ENCODE results near the gene NBEA. TPM values are rescaled to one million over a fixed set of nuclear protein-coding genes. Genes with fewer than 3 reads are reported as not detected.

NBEA gene
- total RNA-seq, 1 experiment from 2014 or later = 4.4 TPM

- CTCF ChIA-PET = no interaction called here
- intact Hi-C loops (cut with micrococcal nuclease) = loop anchor here (10.0 kb wide), 1 partner anchor 599 kb away; no protein-coding TSS in a partner anchor
Observed at GRCh38 chr13:35216131-35216530, 274.1 kb downstream of the NBEA start.

GRCh38 chr13:35219021-35219420, 277.0 kb downstream of the NBEA start:
- ChIA-PET CTCF (no interaction called here), POLR2A (ENCODE audit: unreplicated experiment) (interaction anchor here (0.7 kb wide), 1 partner anchor 332 kb away, joined by 3 read pairs; no protein-coding TSS in a partner anchor)
- H4K20me1 ChIP-seq (ENCODE audit: low read length) = no peaks in the 10 kb centered on the region
- no peaks in the 10 kb centered on the region for H3K27me3 ChIP-seq (ENCODE audit: low read length)
- DNase-seq (no peak), ATAC-seq (no peak)
- H3K9me2 ChIP-seq (replicated peaks; ENCODE audit: low read length) = no peaks in the 10 kb centered on the region
- no peak overlapping the region for H3K9ac ChIP-seq (ENCODE audit: low read length)
- no peaks in the 10 kb centered on the region for H3K79me2 ChIP-seq (ENCODE audit: low read length)
- no peaks in the 10 kb centered on the region for H3K36me3 ChIP-seq (ENCODE audit: low read depth, low read length)
- H3F3A ChIP-seq (ENCODE audit: low read length, unreplicated experiment) = no peaks in the 10 kb centered on the region
- no peak overlapping the region for H3K4me2 ChIP-seq (ENCODE audit: low read length)
- no peak overlapping the region for H3K27ac ChIP-seq (ENCODE audit: low read length)
- H3K9me3 ChIP-seq (ENCODE audit: low read length) = no peaks in the 10 kb centered on the region
- no peak overlapping the region for H3K4me3 ChIP-seq (ENCODE audit: low read length)
- no peak for TF ChIP-seq EZH2 (IDR thresholded peaks at IDR 0.05; ENCODE audit: low read length, unreplicated experiment)
- no peak for TF ChIP-seq EZH2phosphoT487 (IDR thresholded peaks at IDR 0.05; ENCODE audit: borderline replicate concordance, low read length)
- H3K4me1 ChIP-seq (ENCODE audit: insufficient read depth, low read length) = no peaks in the 10 kb centered on the region
- no TSS peak for BruUV-seq (replicated peaks)
- intact Hi-C loops (cut with micrococcal nuclease) = loop anchor here (10.0 kb wide), 1 partner anchor 596 kb away; no protein-coding TSS in a partner anchor
- H2AFZ ChIP-seq (ENCODE audit: low read length) = no peak overlapping the region

More at GRCh38 chr13:35216131-35216530, 274.1 kb downstream of the NBEA start:
- H3K36me3 ChIP-seq (ENCODE audit: low read depth, low read length) = no peaks in the 10 kb centered on the region
- no peak overlapping the region for H3K27ac ChIP-seq (ENCODE audit: low read length)
- no peaks in the 10 kb centered on the region for H3K9me3 ChIP-seq (ENCODE audit: low read length)
- H3K4me1 ChIP-seq (ENCODE audit: insufficient read depth, low read length) = no peaks in the 10 kb centered on the region
- H3K4me2 ChIP-seq (ENCODE audit: low read length) = no peak overlapping the region
- no peaks in the 10 kb centered on the region for H4K20me1 ChIP-seq (ENCODE audit: low read length)
- no peak overlapping the region for H3K9ac ChIP-seq (ENCODE audit: low read length)
- H3K9me2 ChIP-seq (replicated peaks; ENCODE audit: low read length) = no peaks in the 10 kb centered on the region
- BruUV-seq (replicated peaks) = no TSS peak
- no peaks in the 10 kb centered on the region for H3K27me3 ChIP-seq (ENCODE audit: low read length)
- no peak overlapping the region for H3K4me3 ChIP-seq (ENCODE audit: low read length)
- no peaks in the 10 kb centered on the region for H3F3A ChIP-seq (ENCODE audit: low read length, unreplicated experiment)
- no peak for DNase-seq
- no peak overlapping the region for H2AFZ ChIP-seq (ENCODE audit: low read length)
- no peak for ATAC-seq
- POLR2A ChIA-PET (ENCODE audit: unreplicated experiment) = no interaction called here
- TF ChIP-seq EZH2 (IDR thresholded peaks at IDR 0.05; ENCODE audit: low read length, unreplicated experiment) (no peak), EZH2phosphoT487 (IDR thresholded peaks at IDR 0.05; ENCODE audit: borderline replicate concordance, low read length) (no peak)
- H3K79me2 ChIP-seq (ENCODE audit: low read length) = no peaks in the 10 kb centered on the region

DNA sequence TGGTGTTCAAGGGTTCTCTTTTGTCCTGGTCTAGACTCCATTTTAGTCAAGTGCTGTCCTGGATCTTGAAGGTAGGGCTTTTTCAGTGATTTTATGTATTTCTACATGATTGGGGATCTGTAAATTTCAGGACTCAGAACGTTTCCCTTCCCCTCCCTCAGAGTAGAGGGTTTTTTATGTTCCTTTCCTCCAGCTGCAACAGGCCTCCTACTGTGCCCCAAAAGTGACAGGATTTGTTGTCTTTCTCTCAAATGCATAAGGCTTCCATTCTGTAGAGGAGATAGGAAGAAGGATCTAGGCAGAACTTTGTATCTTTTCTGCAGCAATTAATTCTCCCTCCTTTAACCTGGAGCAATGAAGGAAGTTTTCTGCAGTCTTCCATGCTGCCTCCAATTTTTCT, 283.1 kb downstream of the NBEA start:
- ChIA-PET CTCF (no interaction called here), POLR2A (ENCODE audit: unreplicated experiment) (no interaction called here)
- Histone ChIP-seq H3K27me3 (ENCODE audit: low read length) (no peaks in the 10 kb centered on the region), H3F3A (ENCODE audit: low read length, unreplicated experiment) (no peaks in the 10 kb centered on the region), H3K9me3 (ENCODE audit: low read length) (no peaks in the 10 kb centered on the region), H3K36me3 (ENCODE audit: low read depth, low read length) (no peaks in the 10 kb centered on the region), H3K9ac (ENCODE audit: low read length) (no peak overlapping the region), H3K4me1 (ENCODE audit: insufficient read depth, low read length) (no peaks in the 10 kb centered on the region), H3K9me2 (replicated peaks; ENCODE audit: low read length) (no peaks in the 10 kb centered on the region), H3K4me2 (ENCODE audit: low read length) (no peak overlapping the region), H3K4me3 (ENCODE audit: low read length) (no peak overlapping the region), H3K27ac (ENCODE audit: low read length) (no peak overlapping the region), H3K79me2 (ENCODE audit: low read length) (no peaks in the 10 kb centered on the region), H4K20me1 (ENCODE audit: low read length) (no peaks in the 10 kb centered on the region), H2AFZ (ENCODE audit: low read length) (no peak overlapping the region)
- ATAC-seq (no peak), DNase-seq (no peak)
- BruUV-seq (replicated peaks) = no TSS peak
- TF ChIP-seq, protein P1, sequence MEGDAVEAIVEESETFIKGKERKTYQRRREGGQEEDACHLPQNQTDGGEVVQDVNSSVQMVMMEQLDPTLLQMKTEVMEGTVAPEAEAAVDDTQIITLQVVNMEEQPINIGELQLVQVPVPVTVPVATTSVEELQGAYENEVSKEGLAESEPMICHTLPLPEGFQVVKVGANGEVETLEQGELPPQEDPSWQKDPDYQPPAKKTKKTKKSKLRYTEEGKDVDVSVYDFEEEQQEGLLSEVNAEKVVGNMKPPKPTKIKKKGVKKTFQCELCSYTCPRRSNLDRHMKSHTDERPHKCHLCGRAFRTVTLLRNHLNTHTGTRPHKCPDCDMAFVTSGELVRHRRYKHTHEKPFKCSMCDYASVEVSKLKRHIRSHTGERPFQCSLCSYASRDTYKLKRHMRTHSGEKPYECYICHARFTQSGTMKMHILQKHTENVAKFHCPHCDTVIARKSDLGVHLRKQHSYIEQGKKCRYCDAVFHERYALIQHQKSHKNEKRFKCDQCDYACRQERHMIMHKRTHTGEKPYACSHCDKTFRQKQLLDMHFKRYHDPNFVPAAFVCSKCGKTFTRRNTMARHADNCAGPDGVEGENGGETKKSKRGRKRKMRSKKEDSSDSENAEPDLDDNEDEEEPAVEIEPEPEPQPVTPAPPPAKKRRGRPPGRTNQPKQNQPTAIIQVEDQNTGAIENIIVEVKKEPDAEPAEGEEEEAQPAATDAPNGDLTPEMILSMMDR (conservative IDR thresholded peaks at IDR 0.05; ENCODE audit: low read depth, low read length) = no peak
- TF ChIP-seq EZH2 (IDR thresholded peaks at IDR 0.05; ENCODE audit: low read length, unreplicated experiment) (no peak), EZH2phosphoT487 (IDR thresholded peaks at IDR 0.05; ENCODE audit: borderline replicate concordance, low read length) (no peak)
- intact Hi-C loops (cut with micrococcal nuclease) = no loop called here

DNA sequence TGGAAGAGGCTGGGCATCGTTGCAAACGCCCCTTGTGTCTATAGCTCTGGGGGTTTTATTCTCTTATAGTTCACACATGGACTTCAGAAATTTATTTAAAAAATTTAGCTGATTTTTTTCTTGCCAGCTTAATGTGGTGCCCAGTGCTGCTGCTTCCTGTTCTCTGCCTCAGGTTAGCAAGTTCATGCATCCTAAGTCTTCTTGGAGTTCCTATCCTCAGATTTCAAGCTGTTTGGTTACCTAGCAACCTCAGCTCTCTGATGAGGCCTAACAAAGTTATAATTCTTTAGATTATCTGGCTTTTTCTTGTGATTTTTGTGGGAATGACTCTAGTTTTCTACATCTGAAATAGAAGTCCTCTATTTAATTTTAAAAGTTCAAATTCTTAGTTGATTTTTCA, 283.5 kb downstream of the NBEA start:
- no peak for DNase-seq
- Histone ChIP-seq H3K4me2 (ENCODE audit: low read length) (no peak overlapping the region), H3K27me3 (ENCODE audit: low read length) (no peaks in the 10 kb centered on the region), H3K9ac (ENCODE audit: low read length) (no peak overlapping the region), H4K20me1 (ENCODE audit: low read length) (no peaks in the 10 kb centered on the region), H3K9me3 (ENCODE audit: low read length) (no peaks in the 10 kb centered on the region), H3K4me3 (ENCODE audit: low read length) (no peak overlapping the region), H3F3A (ENCODE audit: low read length, unreplicated experiment) (no peaks in the 10 kb centered on the region), H3K27ac (ENCODE audit: low read length) (no peak overlapping the region), H3K79me2 (ENCODE audit: low read length) (no peaks in the 10 kb centered on the region), H3K36me3 (ENCODE audit: low read depth, low read length) (no peaks in the 10 kb centered on the region), H3K4me1 (ENCODE audit: insufficient read depth, low read length) (no peaks in the 10 kb centered on the region), H3K9me2 (replicated peaks; ENCODE audit: low read length) (no peaks in the 10 kb centered on the region), H2AFZ (ENCODE audit: low read length) (no peak overlapping the region)
- ChIA-PET POLR2A (ENCODE audit: unreplicated experiment) (no interaction called here), CTCF (no interaction called here)
- ATAC-seq = no peak
- no TSS peak for BruUV-seq (replicated peaks)
- TF ChIP-seq, protein P1 (conservative IDR thresholded peaks at IDR 0.05; ENCODE audit: low read depth, low read length) = no peak
- no peak for TF ChIP-seq EZH2phosphoT487 (IDR thresholded peaks at IDR 0.05; ENCODE audit: borderline replicate concordance, low read length)
- no peak for TF ChIP-seq EZH2 (IDR thresholded peaks at IDR 0.05; ENCODE audit: low read length, unreplicated experiment)
- intact Hi-C loops (cut with micrococcal nuclease) = no loop called here
